Central memory CD8-positive, alpha-beta T cell (primary cell): Measurements from ENCODE around the gene NAA40.

Experiments used
- ATAC-seq: fragments of 150-1000 bp; cut with Tn5 transposase; replicated peaks from 2 replicates; pipeline ENCODE4 v1.10.0; 2022; ENCODE audit warnings: mild to moderate bottlenecking, moderate FRiP score, moderate number of reproducible peaks; ENCODE audit not compliant: poor library complexity, severe bottlenecking; ENCODE audit errors: extremely low read depth
- DNase-seq, 2 donors: peaks; one replicate each; pipeline ENCODE4 v3.0.0; 2021; ENCODE audit warnings: low spot score in 2 of 2
- H3K27ac Mint-ChIP-seq: one replicate; pipeline ENCODE4 v1.8.0; 2022; ENCODE audit warnings: low read depth, mild to moderate bottlenecking, moderate library complexity, mixed read lengths
- H3K27me3 Mint-ChIP-seq: one replicate; pipeline ENCODE4 v1.8.0; 2022; ENCODE audit warnings: mixed read lengths
- H3K36me3 Mint-ChIP-seq: one replicate; pipeline ENCODE4 v1.8.0; 2022; ENCODE audit warnings: mild to moderate bottlenecking, moderate library complexity, mixed read lengths; ENCODE audit not compliant: insufficient read depth
- H3K4me1 Mint-ChIP-seq: one replicate; pipeline ENCODE4 v1.8.0; 2022; ENCODE audit warnings: mixed read lengths
- H3K4me3 Mint-ChIP-seq: one replicate; pipeline ENCODE4 v1.8.0; 2022; ENCODE audit warnings: mild to moderate bottlenecking, moderate library complexity, mixed read lengths
- H3K9me3 Mint-ChIP-seq: one replicate; pipeline ENCODE4 v1.8.0; 2022; ENCODE audit warnings: mixed read lengths

Gene NAA40

GRCh38 chr11:63931045-63931444, 7.8 kb upstream of the NAA40 start:
- no peak for ATAC-seq
- H3K36me3 Mint-ChIP-seq = no peaks in the 10 kb centered on the region
- H3K4me3 Mint-ChIP-seq = no peak overlapping the region
- no peak for DNase-seq
- H3K27me3 Mint-ChIP-seq = no peaks in the 10 kb centered on the region
- no peaks in the 10 kb centered on the region for H3K9me3 Mint-ChIP-seq
- no peak overlapping the region for H3K27ac Mint-ChIP-seq
- no peaks in the 10 kb centered on the region for H3K4me1 Mint-ChIP-seq

- DNase-seq (no peak), ATAC-seq (no peak)
- no peaks in the 10 kb centered on the region for H3K4me1 Mint-ChIP-seq
- H3K4me3 Mint-ChIP-seq = no peak overlapping the region
- no peaks in the 10 kb centered on the region for H3K36me3 Mint-ChIP-seq
- H3K27me3 Mint-ChIP-seq = no peaks in the 10 kb centered on the region
- no peaks in the 10 kb centered on the region for H3K9me3 Mint-ChIP-seq
- H3K27ac Mint-ChIP-seq = no peak overlapping the region
Measured at GRCh38 chr11:63931876-63932275, 6.9 kb upstream of the NAA40 start.

- DNase-seq (no peak), ATAC-seq (no peak)
- Mint-ChIP-seq H3K27ac (no peak overlapping the region), H3K4me1 (peaks cover 10% of the 10 kb centered on the region), H3K27me3 (no peaks in the 10 kb centered on the region), H3K36me3 (peaks cover 6% of the 10 kb centered on the region), H3K4me3 (no peak overlapping the region), H3K9me3 (no peaks in the 10 kb centered on the region)
Measured at GRCh38 chr11:63933459-63933858, 5.3 kb upstream of the NAA40 start.

- Mint-ChIP-seq H3K9me3 (no peaks in the 10 kb centered on the region), H3K27me3 (no peaks in the 10 kb centered on the region), H3K36me3 (peaks cover 13% of the 10 kb centered on the region), H3K27ac (peak overlapping the region; percentile 82), H3K4me3 (peak overlapping the region; percentile 80), H3K4me1 (peaks cover 18% of the 10 kb centered on the region)
- ATAC-seq (peak; percentile 21), DNase-seq (no peak)
Measured at GRCh38 chr11:63937713-63938478, 906 bp upstream of the NAA40 start.

GRCh38 chr11:63939397-63939891, 642 bp downstream of the NAA40 start:
- H3K4me1 Mint-ChIP-seq = peaks cover 26% of the 10 kb centered on the region
- H3K9me3 Mint-ChIP-seq = no peaks in the 10 kb centered on the region
- ATAC-seq = no peak
- peak overlapping the region; percentile 80 for H3K4me3 Mint-ChIP-seq
- H3K36me3 Mint-ChIP-seq = peaks cover 13% of the 10 kb centered on the region
- peak overlapping the region; percentile 82 for H3K27ac Mint-ChIP-seq
- H3K27me3 Mint-ChIP-seq = no peaks in the 10 kb centered on the region
- DNase-seq = no peak

- peaks cover 13% of the 10 kb centered on the region for H3K36me3 Mint-ChIP-seq
- peaks cover 27% of the 10 kb centered on the region for H3K4me1 Mint-ChIP-seq
- ATAC-seq (no peak), DNase-seq (no peak)
- H3K9me3 Mint-ChIP-seq = no peaks in the 10 kb centered on the region
- H3K4me3 Mint-ChIP-seq = peak overlapping the region; percentile 80
- no peak overlapping the region for H3K27ac Mint-ChIP-seq
- no peaks in the 10 kb centered on the region for H3K27me3 Mint-ChIP-seq
Measured at GRCh38 chr11:63940786-63941185, 2.0 kb downstream of the NAA40 start.

- Mint-ChIP-seq H3K27ac (peak overlapping the region; percentile 38), H3K36me3 (peaks cover 15% of the 10 kb centered on the region), H3K4me3 (no peak overlapping the region), H3K4me1 (peaks cover 27% of the 10 kb centered on the region), H3K9me3 (no peaks in the 10 kb centered on the region), H3K27me3 (no peaks in the 10 kb centered on the region)
- DNase-seq (no peak), ATAC-seq (no peak)
Measured at GRCh38 chr11:63941901-63942300, 3.1 kb downstream of the NAA40 start.

GRCh38 chr11:63942803-63943202, 4.0 kb downstream of the NAA40 start:
- Mint-ChIP-seq H3K36me3 (peaks cover 18% of the 10 kb centered on the region), H3K9me3 (no peaks in the 10 kb centered on the region), H3K4me1 (peaks cover 23% of the 10 kb centered on the region), H3K4me3 (no peak overlapping the region), H3K27me3 (no peaks in the 10 kb centered on the region), H3K27ac (no peak overlapping the region)
- DNase-seq (no peak), ATAC-seq (no peak)

GRCh38 chr11:63944987-63945386, 6.2 kb downstream of the NAA40 start:
- ATAC-seq (no peak), DNase-seq (no peak)
- Mint-ChIP-seq H3K9me3 (no peaks in the 10 kb centered on the region), H3K4me1 (peaks cover 9% of the 10 kb centered on the region), H3K27ac (no peak overlapping the region), H3K27me3 (no peaks in the 10 kb centered on the region), H3K36me3 (peaks cover 13% of the 10 kb centered on the region), H3K4me3 (no peak overlapping the region)

- no peak overlapping the region for H3K4me3 Mint-ChIP-seq
- peaks cover 10% of the 10 kb centered on the region for H3K4me1 Mint-ChIP-seq
- DNase-seq (peak; percentile 22 to 39), ATAC-seq (no peak)
- H3K27ac Mint-ChIP-seq = no peak overlapping the region
- H3K27me3 Mint-ChIP-seq = no peaks in the 10 kb centered on the region
- H3K9me3 Mint-ChIP-seq = no peaks in the 10 kb centered on the region
- peaks cover 13% of the 10 kb centered on the region for H3K36me3 Mint-ChIP-seq
Measured at GRCh38 chr11:63945477-63946163, 6.8 kb downstream of the NAA40 start.

GRCh38 chr11:63951779-63952536, 13.2 kb downstream of the NAA40 start:
- H3K4me1 Mint-ChIP-seq = peaks cover 29% of the 10 kb centered on the region
- peak in 1 of 2 donors; percentile 21 for DNase-seq
- peak overlapping the region; percentile 78 for H3K27ac Mint-ChIP-seq
- peak; percentile 76 for ATAC-seq
- H3K36me3 Mint-ChIP-seq = peaks cover 10% of the 10 kb centered on the region
- peak overlapping the region; percentile 69 for H3K4me3 Mint-ChIP-seq
- H3K9me3 Mint-ChIP-seq = no peaks in the 10 kb centered on the region
- H3K27me3 Mint-ChIP-seq = no peaks in the 10 kb centered on the region

GRCh38 chr11:63952570-63952969, 13.8 kb downstream of the NAA40 start:
- peaks cover 29% of the 10 kb centered on the region for H3K4me1 Mint-ChIP-seq
- peaks cover 7% of the 10 kb centered on the region for H3K36me3 Mint-ChIP-seq
- H3K4me3 Mint-ChIP-seq = peak overlapping the region; percentile 69
- H3K9me3 Mint-ChIP-seq = no peaks in the 10 kb centered on the region
- ATAC-seq (no peak), DNase-seq (no peak)
- peak overlapping the region; percentile 78 for H3K27ac Mint-ChIP-seq
- H3K27me3 Mint-ChIP-seq = no peaks in the 10 kb centered on the region
